Measurements from ENCODE around the gene PAXIP1. TPM values are rescaled to one million over a fixed set of nuclear protein-coding genes. Genes with fewer than 3 reads are reported as not detected.

The PAXIP1 gene
- total RNA-seq, 2 experiments from 2014 or later = 6.4 to 6.7 TPM

DNA sequence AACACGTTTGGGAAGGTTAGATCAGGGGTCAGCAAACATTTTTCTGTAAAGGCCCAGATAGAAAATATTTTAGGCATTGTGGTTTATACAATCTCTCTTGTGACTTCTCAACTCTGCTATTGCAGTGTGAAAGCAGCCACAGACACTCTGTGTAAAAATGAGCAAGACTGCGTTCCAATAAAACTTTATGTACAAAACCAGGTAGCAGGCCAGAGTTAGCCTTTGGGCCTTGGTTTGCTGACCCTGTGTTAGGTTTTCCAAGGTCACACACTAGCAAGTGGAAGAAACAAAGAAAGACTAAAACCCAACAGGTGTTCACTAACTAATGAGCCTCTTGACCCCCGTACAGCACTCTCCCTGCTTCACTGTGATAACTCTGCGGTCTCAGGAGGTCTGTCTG lies 14.9 kb upstream of the PAXIP1 start:
- H3K9me3 ChIP-seq (ENCODE audit: control insufficient read depth in 1 of 2, insufficient read depth in 1 of 2, low read length in 2 of 2) = no peaks in the 10 kb centered on the region
- Mint-ChIP-seq H3K4me1 (ENCODE audit: low read depth) (no peaks in the 10 kb centered on the region), H3K36me3 (ENCODE audit: low read depth) (no peaks in the 10 kb centered on the region), H3K9me3 (no peaks in the 10 kb centered on the region), H3K27me3 (no peaks in the 10 kb centered on the region), H3K27ac (no peak overlapping the region), H3K4me3 (no peak overlapping the region)
- ATAC-seq (ENCODE audit: poor library complexity) (no peak), DNase-seq (no peak)
- ChIA-PET POLR2A (interaction anchor here (0.6 kb wide), 1 partner anchor 22 kb away, joined by 3 read pairs; no protein-coding TSS in a partner anchor), CTCF (interaction anchor here (0.6 kb wide), 1 partner anchor 15 kb away, joined by 3 read pairs; no protein-coding TSS in a partner anchor)
- no peak overlapping the region for H3K4me3 ChIP-seq (ENCODE audit: low read length)
- TF ChIP-seq, protein P1, sequence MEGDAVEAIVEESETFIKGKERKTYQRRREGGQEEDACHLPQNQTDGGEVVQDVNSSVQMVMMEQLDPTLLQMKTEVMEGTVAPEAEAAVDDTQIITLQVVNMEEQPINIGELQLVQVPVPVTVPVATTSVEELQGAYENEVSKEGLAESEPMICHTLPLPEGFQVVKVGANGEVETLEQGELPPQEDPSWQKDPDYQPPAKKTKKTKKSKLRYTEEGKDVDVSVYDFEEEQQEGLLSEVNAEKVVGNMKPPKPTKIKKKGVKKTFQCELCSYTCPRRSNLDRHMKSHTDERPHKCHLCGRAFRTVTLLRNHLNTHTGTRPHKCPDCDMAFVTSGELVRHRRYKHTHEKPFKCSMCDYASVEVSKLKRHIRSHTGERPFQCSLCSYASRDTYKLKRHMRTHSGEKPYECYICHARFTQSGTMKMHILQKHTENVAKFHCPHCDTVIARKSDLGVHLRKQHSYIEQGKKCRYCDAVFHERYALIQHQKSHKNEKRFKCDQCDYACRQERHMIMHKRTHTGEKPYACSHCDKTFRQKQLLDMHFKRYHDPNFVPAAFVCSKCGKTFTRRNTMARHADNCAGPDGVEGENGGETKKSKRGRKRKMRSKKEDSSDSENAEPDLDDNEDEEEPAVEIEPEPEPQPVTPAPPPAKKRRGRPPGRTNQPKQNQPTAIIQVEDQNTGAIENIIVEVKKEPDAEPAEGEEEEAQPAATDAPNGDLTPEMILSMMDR (IDR thresholded peaks at IDR 0.05) = no peak
- H3K27ac ChIP-seq (ENCODE audit: low read depth in 1 of 2, low read length in 2 of 2) = no peak overlapping the region
- no peaks in the 10 kb centered on the region for H3K36me3 ChIP-seq (ENCODE audit: insufficient read depth, low read length)
- no peaks in the 10 kb centered on the region for H3K27me3 ChIP-seq (ENCODE audit: control insufficient read depth in 1 of 2, insufficient read depth in 2 of 2, low read length in 2 of 2)
- intact Hi-C loops (cut with DNase I, micrococcal nuclease) = no loop called here
- no peaks in the 10 kb centered on the region for H3K4me1 ChIP-seq (ENCODE audit: insufficient read depth, low read length)

DNA sequence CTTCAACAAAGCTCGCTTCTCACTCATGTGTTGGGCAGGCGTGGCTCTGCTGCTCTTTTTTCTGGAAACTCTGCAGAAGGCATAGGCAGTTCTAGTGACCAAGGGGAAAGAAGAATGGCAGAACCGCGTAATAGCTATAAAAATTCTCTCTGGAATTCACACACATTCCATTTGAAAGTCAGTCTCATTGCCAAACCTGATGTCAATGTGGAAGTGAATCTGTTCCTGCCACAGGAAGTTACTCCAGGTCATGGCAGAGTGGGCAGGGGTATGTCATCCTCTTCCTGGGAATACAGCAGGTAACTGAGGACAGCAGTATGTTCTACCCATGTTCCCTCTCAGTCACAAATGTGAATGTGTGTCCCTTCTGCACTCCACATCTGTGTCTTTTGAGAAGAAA lies 8.2 kb upstream of the PAXIP1 start:
- ChIA-PET CTCF (interaction anchor here (3.2 kb wide), 1 partner anchor 334 kb away, joined by 9 read pairs; no protein-coding TSS in a partner anchor), POLR2A (no interaction called here)
- H3K27ac Mint-ChIP-seq = no peak overlapping the region
- no peak overlapping the region for H3K4me3 ChIP-seq (ENCODE audit: low read length)
- ATAC-seq (ENCODE audit: poor library complexity) (no peak), DNase-seq (no peak)
- no peaks in the 10 kb centered on the region for H3K27me3 Mint-ChIP-seq
- intact Hi-C loops (cut with DNase I, micrococcal nuclease) = no loop called here
- TF ChIP-seq, protein P1 (IDR thresholded peaks at IDR 0.05) = no peak
- H3K4me3 Mint-ChIP-seq = no peak overlapping the region
- H3K36me3 Mint-ChIP-seq (ENCODE audit: low read depth) = no peaks in the 10 kb centered on the region
- peaks cover 12% of the 10 kb centered on the region for H3K4me1 Mint-ChIP-seq (ENCODE audit: low read depth)
- H3K4me1 ChIP-seq (ENCODE audit: insufficient read depth, low read length) = no peaks in the 10 kb centered on the region
- H3K27me3 ChIP-seq (ENCODE audit: control insufficient read depth in 1 of 2, insufficient read depth in 2 of 2, low read length in 2 of 2) = no peaks in the 10 kb centered on the region
- no peaks in the 10 kb centered on the region for H3K36me3 ChIP-seq (ENCODE audit: insufficient read depth, low read length)
- no peaks in the 10 kb centered on the region for H3K9me3 Mint-ChIP-seq
- no peak overlapping the region for H3K27ac ChIP-seq (ENCODE audit: low read depth in 1 of 2, low read length in 2 of 2)
- no peaks in the 10 kb centered on the region for H3K9me3 ChIP-seq (ENCODE audit: control insufficient read depth in 1 of 2, insufficient read depth in 1 of 2, low read length in 2 of 2)

DNA sequence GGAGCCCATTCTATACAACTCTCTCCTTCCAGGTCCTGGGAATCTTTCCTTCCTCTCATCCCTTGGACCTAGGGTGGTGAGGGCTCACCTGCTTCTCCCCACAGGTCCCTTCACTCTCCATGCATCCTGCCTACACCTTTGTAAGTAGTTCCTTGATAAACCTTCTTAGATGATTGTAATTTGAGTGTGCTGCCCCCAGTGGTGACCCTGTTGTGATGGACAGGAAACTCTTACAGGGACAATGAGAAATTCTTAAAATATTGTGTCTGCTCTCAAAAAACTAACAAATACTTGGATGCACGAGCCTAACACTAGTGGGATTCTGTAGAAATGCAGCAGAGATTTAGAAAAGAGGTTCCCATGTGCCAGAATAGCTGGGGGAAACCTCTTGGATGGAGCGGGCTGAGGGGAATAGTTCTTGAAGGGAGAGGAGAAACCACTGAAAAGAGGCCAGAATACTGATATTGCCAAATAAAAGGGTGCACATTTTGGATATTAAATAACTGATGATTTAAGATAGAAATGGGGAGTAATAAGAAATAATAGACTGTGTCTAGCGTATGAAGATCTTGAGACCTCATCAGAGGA lies 6.7 kb upstream of the PAXIP1 start:
- no peak overlapping the region for H3K4me3 ChIP-seq (ENCODE audit: low read length)
- no peaks in the 10 kb centered on the region for H3K4me1 ChIP-seq (ENCODE audit: insufficient read depth, low read length)
- peaks cover 15% of the 10 kb centered on the region for H3K4me1 Mint-ChIP-seq (ENCODE audit: low read depth)
- POLR2A ChIA-PET = interaction anchor here (1.0 kb wide), 1 partner anchor 8 kb away, joined by 3 read pairs; no protein-coding TSS in a partner anchor
- ATAC-seq (ENCODE audit: poor library complexity) (no peak), DNase-seq (peak in 8 of 14 experiments; percentile 12 to 53 (median 28))
- no peaks in the 10 kb centered on the region for H3K27me3 ChIP-seq (ENCODE audit: control insufficient read depth in 1 of 2, insufficient read depth in 2 of 2, low read length in 2 of 2)
- TF ChIP-seq, protein P1 (IDR thresholded peaks at IDR 0.05) = peak; percentile 57
- no peaks in the 10 kb centered on the region for H3K36me3 Mint-ChIP-seq (ENCODE audit: low read depth)
- no peaks in the 10 kb centered on the region for H3K9me3 Mint-ChIP-seq
- CTCF ChIA-PET = interaction anchor here (1.8 to 3.2 kb wide), 3 partner anchors 40 to 335 kb away, joined by 4 to 9 read pairs (median 8); no protein-coding TSS in a partner anchor
- H3K4me3 Mint-ChIP-seq = no peak overlapping the region
- no peak overlapping the region for H3K27ac Mint-ChIP-seq
- no peaks in the 10 kb centered on the region for H3K36me3 ChIP-seq (ENCODE audit: insufficient read depth, low read length)
- H3K27me3 Mint-ChIP-seq = no peaks in the 10 kb centered on the region
- no peaks in the 10 kb centered on the region for H3K9me3 ChIP-seq (ENCODE audit: control insufficient read depth in 1 of 2, insufficient read depth in 1 of 2, low read length in 2 of 2)
- intact Hi-C loops (cut with DNase I, micrococcal nuclease) = loop anchor here (5.0 to 10.0 kb wide), 2 partner anchors 55 to 97 kb away; no protein-coding TSS in a partner anchor
- no peak overlapping the region for H3K27ac ChIP-seq (ENCODE audit: low read depth in 1 of 2, low read length in 2 of 2)
